NT2/D1 (cell line): ENCODE data around the gene FARP1.
"Not testable (repeated sequence)": the region's sequence is repeated elsewhere in the genome, so short reads cannot be mapped to it uniquely, and the experiment has no call there.

Source experiments
- DNase-seq: peaks from one replicate; pipeline ENCODE4 v3.0.0-alpha.2; 2011; ENCODE audit warnings: low read depth, low spot score
- H3K27me3 ChIP-seq: 2 replicates; pipeline ENCODE4 v1.6.0; 2011; ENCODE audit warnings: mild to moderate bottlenecking; ENCODE audit not compliant: insufficient read length, insufficient read depth
- H3K36me3 ChIP-seq: 2 replicates; pipeline ENCODE4 v1.6.1; 2011; ENCODE audit warnings: mild to moderate bottlenecking, low read length, mixed read lengths; ENCODE audit not compliant: insufficient read depth, insufficient read length
- H3K4me1 ChIP-seq: 2 replicates; pipeline ENCODE4 v1.5.1; 2011; ENCODE audit not compliant: insufficient read depth, insufficient read length
- H3K4me3 ChIP-seq: 2 replicates; pipeline ENCODE4 v1.5.1; 2011; ENCODE audit warnings: low read depth; ENCODE audit not compliant: insufficient read length
- H3K9ac ChIP-seq: 2 replicates; pipeline ENCODE4 v1.6.0; 2011; ENCODE audit warnings: low read depth; ENCODE audit not compliant: insufficient read length
- H3K9me3 ChIP-seq: 2 replicates; pipeline ENCODE4 v1.5.1; 2011; ENCODE audit warnings: mild to moderate bottlenecking, low read length; ENCODE audit not compliant: insufficient read depth
- SUZ12 ChIP-seq: IDR thresholded peaks from 2 replicates; pipeline ENCODE4 v1.6.1; 2011; ENCODE audit not compliant: insufficient read length, insufficient read depth; ENCODE audit errors: extremely low read depth
- YY1 ChIP-seq: IDR thresholded peaks from 2 replicates; pipeline ENCODE4 v1.6.1; 2011; ENCODE audit not compliant: insufficient read length, insufficient read depth
- ZNF274 ChIP-seq: IDR thresholded peaks from 2 replicates; pipeline ENCODE4 v1.6.1; 2011; ENCODE audit warnings: mild to moderate bottlenecking, low read depth, low read length

The FARP1 gene

GRCh38 chr13:98267080-98267912, 124.4 kb downstream of the FARP1 start:
- H3K4me3 ChIP-seq, result no peak overlapping the region
- H3K4me1 ChIP-seq, result no peaks in the 10 kb centered on the region
- H3K36me3 ChIP-seq, result peaks cover 4% of the 10 kb centered on the region
- TF ChIP-seq YY1 (no peak), ZNF274 (no peak), SUZ12 (no peak)
- H3K27me3 ChIP-seq, result no peaks in the 10 kb centered on the region
- H3K9ac ChIP-seq, result no peak overlapping the region
- no peaks in the 10 kb centered on the region for H3K9me3 ChIP-seq
- no peak for DNase-seq

- DNase-seq, result no peak
- Histone ChIP-seq H3K4me3 (no peak overlapping the region), H3K27me3 (no peaks in the 10 kb centered on the region), H3K4me1 (peaks cover 6% of the 10 kb centered on the region), H3K9me3 (no peaks in the 10 kb centered on the region), H3K36me3 (peaks cover 4% of the 10 kb centered on the region), H3K9ac (no peak overlapping the region)
- TF ChIP-seq ZNF274 (no peak), YY1 (no peak), SUZ12 (no peak)
Measured at GRCh38 chr13:98269386-98269785, 126.5 kb downstream of the FARP1 start.

DNA sequence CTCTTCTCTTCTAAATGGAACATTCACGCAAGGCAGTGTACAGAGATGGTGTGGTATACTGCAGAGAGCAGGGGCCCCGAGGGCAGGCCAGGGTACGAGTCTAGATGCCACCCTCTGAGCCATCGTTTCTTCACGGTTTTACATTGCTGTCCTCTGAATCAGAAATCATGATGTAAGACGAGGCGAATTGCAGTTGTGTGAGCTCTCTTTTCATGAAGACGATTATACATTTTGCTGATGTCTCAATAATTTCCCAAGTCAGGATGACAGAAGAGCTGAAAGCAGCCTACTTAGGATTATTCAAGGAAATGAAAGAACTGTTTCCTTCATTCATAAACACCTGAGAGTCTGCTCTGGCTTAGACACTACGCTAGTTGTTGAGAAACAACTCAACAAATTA, 127.9 kb downstream of the FARP1 start:
- no peak overlapping the region for H3K4me3 ChIP-seq
- no peaks in the 10 kb centered on the region for H3K9me3 ChIP-seq
- H3K9ac ChIP-seq, result no peak overlapping the region
- no peak for TF ChIP-seq YY1
- TF ChIP-seq ZNF274, result no peak
- no peak for TF ChIP-seq SUZ12
- H3K4me1 ChIP-seq, result peaks cover 6% of the 10 kb centered on the region
- peaks cover 4% of the 10 kb centered on the region for H3K36me3 ChIP-seq
- DNase-seq, result no peak
- H3K27me3 ChIP-seq, result no peaks in the 10 kb centered on the region

DNA sequence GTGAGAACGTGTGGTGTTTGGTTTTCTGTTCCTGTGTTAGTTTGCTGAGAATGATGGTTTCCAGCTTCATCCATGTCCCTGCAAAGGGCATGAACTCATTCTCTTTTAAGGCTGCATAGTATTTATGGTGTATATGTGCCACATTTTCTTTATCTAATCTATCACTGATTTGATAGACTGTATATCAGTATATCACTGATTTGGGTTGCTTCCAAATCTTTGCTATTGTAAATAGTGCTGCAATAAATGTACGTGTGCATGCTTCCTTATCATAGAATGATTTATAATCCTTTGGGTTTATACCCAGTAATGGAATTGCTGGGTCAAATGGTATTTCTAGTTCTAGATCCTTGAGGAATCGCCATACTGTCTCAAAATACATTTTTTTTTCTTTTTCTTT, 128.8 kb downstream of the FARP1 start:
- not testable (repeated sequence) for DNase-seq, H3K36me3 ChIP-seq, H3K4me1 ChIP-seq

DNA sequence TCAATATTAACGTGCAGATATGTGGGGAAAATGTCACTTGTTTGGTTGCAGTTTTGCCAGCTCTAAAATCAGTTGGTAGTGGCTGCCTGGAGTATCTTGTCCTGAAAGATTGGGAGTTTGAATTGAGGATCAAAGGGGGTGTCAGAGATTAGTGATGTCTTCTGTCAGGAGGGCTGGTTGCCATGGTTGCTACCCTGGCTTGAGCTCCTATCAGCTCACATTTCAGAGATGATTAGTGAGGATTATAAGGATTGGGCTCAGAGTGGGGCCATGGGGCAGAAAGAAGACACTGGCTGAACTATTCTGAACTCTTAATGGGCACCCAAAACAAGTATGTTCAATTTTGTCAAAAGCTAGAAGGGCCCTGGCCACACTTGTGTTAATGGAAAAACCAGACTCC, 129.7 kb downstream of the FARP1 start:
- peaks cover 6% of the 10 kb centered on the region for H3K4me1 ChIP-seq
- TF ChIP-seq YY1 (no peak), ZNF274 (no peak), SUZ12 (no peak)
- peaks cover 2% of the 10 kb centered on the region for H3K36me3 ChIP-seq
- H3K4me3 ChIP-seq, result no peak overlapping the region
- no peak overlapping the region for H3K9ac ChIP-seq
- H3K9me3 ChIP-seq, result no peaks in the 10 kb centered on the region
- H3K27me3 ChIP-seq, result no peaks in the 10 kb centered on the region
- DNase-seq, result no peak

More for the DNA sequence above, 128.8 kb downstream of the FARP1 start:
- not testable (repeated sequence) for H3K9me3 ChIP-seq, H3K9ac ChIP-seq, H3K27me3 ChIP-seq, H3K4me3 ChIP-seq

- no peaks in the 10 kb centered on the region for H3K36me3 ChIP-seq
- no peak for DNase-seq
- H3K4me3 ChIP-seq, result no peak overlapping the region
- TF ChIP-seq ZNF274 (no peak), SUZ12 (no peak), YY1 (no peak)
- no peaks in the 10 kb centered on the region for H3K27me3 ChIP-seq
- H3K9me3 ChIP-seq, result no peaks in the 10 kb centered on the region
- peaks cover 6% of the 10 kb centered on the region for H3K4me1 ChIP-seq
- H3K9ac ChIP-seq, result no peak overlapping the region
Measured at GRCh38 chr13:98273067-98273823, 130.4 kb downstream of the FARP1 start.

- TF ChIP-seq ZNF274 (no peak), YY1 (no peak), SUZ12 (no peak)
- Histone ChIP-seq H3K27me3 (no peaks in the 10 kb centered on the region), H3K9me3 (no peaks in the 10 kb centered on the region), H3K36me3 (no peaks in the 10 kb centered on the region), H3K4me3 (no peak overlapping the region), H3K4me1 (peaks cover 6% of the 10 kb centered on the region), H3K9ac (no peak overlapping the region)
- no peak for DNase-seq
Measured at GRCh38 chr13:98273824-98274742, 131.2 kb downstream of the FARP1 start.
